Stimulated activated CD8-positive, alpha-beta memory T cell treated with anti-CD3 and anti-CD28 coated beads, Interleukin-15, amount 100 ng/mL, for 4 hours (primary cell): ENCODE results near the gene CPPED1.

Experiments used
- DNase-seq, 2 donors: peaks; one replicate each; pipeline ENCODE4 v3.0.0-alpha.2; 2020; ENCODE audit warnings: low read depth in 2 of 2

CPPED1 gene

GRCh38 chr16:12737563-12737962 lies 66.1 kb downstream of the CPPED1 start:
- no peak for DNase-seq

GRCh38 chr16:12735805-12736204 lies 67.9 kb downstream of the CPPED1 start:
- no peak for DNase-seq

- no peak for DNase-seq
These were observed 71.1 kb downstream of the CPPED1 start for GRCh38 chr16:12732600-12732999.

DNA sequence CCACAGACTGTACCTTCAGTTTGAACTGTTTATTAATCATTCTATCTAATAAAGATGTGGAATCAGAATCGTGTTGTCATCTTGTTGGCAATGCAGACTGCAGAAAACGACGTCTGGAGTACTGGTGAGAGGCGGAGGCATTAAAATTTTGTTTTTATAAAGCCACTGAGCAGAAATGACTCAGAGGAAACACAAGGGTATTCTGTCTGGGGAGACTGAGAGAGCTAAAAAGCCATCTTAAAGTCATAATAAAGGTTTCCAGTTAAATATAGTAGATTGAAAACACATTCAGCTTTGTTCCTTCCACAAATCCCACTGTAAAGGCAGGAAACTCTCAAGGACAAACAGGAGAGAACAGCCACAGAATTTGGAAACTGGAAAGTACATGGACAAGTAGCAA lies 74.2 kb downstream of the CPPED1 start:
- no peak for DNase-seq

DNA sequence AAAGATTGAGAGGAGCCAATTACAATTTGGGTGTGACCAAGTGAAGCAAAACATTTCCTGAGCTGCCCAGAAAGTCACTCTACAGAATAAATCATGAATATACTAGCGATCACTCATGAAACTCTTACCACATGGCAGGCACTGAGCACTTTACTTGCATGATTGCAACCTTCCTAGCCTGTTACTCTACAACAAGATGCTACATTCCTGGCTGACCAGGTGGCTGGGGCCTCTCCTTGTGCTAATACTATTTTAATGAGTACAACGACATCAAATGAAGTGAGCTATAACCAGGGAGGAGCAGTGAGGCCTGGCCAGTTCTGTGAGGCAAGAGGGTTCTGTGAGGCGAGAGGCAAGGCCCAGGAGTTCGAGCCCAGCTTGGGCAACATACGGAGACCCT lies 75.2 kb downstream of the CPPED1 start:
- no peak for DNase-seq

GRCh38 chr16:12724226-12724625 lies 79.5 kb downstream of the CPPED1 start:
- no peak for DNase-seq

DNA sequence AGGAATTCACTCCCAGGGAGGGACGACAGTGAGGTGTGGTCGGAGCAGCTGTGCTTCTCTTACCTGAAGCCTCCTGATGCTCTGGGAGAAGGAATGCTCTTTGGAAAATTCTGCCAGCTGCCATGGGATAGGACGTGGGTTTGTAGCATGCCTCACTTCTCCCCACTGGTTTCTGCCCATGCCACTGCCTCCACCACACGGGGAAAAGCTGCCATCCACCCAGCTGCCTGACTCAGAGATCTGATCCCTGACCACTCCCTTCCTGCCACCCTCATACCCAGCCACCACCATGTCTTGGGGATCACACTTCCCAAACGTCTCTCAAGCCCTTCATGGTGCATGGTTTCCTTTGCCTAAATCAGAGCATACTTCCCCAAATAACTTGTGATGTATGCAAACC lies 80.0 kb downstream of the CPPED1 start:
- DNase-seq = no peak

DNA sequence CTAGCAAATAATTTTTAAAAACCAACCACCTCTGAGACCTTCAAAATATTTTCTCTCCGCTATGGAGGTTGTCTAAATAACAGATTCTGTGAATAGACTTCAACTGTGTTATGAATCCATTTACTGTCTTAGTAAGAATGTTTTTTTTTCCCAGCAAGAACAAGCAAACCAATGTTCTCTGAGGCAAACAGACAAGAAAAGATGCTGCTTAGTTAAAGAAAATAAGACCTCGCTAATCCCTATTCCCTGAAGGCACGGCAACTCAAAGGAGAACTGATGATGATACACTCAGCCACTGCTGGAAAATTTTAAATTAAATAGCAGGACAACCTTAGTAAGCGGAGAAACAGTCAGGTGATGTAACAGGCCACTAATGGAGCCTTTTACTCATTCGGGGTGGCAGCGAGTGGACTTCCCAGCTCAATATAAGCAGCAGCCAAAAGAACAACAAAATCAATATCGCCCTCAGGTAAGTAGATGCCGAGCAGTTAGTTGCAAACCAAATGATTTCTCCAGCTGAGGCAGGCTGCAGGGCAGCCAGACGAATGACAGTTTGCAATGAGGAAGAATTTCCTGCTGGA lies 81.8 kb downstream of the CPPED1 start:
- no peak for DNase-seq

DNA sequence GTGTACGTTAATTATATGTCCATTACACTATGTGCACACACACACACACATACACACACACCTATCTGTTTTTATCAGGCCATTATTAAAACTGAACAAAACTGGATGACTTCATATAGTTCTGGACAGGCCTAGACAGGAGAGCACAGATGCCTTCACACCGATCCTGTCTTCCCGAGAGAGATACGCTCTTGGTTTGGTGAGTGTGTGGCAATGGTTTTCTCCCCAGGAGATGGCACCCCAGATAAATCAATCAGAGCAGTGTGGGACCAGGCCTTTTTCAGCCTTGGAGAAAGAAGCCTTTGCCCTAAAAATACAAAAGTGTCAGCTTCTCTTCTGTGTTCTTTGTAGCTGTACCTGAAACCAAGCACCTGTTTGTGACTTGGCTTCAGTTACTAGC lies 83.7 kb downstream of the CPPED1 start:
- no peak for DNase-seq

DNA sequence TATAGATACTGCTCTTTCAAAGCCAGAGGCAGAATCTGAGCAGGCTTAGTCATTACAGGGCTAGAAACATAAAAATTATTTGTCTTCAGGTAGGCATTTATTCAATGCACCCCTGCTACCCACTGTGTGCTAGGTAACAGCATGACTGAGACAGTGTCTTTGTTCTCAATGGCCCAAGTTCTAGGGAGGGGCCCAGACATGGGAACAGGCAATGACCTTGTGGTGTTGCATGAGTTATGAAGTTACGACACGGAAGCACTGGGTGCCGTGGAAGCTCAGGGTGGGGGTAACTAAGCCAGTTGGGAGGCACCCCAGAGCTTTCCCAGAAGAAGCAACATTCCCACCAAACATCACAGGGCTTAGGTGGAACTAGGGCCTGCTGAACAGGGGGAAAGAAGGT lies 87.0 kb downstream of the CPPED1 start:
- no peak for DNase-seq

- DNase-seq = no peak
These were observed 93.9 kb downstream of the CPPED1 start for GRCh38 chr16:12709807-12710206.

DNA sequence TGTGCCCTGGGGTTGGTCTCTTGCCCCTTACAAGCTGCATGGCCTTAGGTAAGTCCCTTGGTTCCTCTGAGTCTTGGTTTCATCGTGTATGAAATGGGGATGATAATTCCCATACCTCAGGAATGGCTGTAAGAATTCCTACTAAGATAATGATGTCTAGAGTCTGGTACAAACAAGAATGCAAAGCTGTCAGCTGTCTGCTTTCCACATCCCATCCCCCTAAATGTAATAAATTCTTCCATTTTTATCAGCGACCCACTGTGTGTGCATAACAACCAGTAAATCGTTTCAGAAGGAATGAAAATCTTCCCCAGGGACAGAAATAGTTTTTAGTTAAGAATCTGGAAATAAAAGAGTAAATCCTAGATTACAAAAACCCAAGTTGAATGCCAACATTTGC lies 95.4 kb downstream of the CPPED1 start:
- DNase-seq = no peak

DNA sequence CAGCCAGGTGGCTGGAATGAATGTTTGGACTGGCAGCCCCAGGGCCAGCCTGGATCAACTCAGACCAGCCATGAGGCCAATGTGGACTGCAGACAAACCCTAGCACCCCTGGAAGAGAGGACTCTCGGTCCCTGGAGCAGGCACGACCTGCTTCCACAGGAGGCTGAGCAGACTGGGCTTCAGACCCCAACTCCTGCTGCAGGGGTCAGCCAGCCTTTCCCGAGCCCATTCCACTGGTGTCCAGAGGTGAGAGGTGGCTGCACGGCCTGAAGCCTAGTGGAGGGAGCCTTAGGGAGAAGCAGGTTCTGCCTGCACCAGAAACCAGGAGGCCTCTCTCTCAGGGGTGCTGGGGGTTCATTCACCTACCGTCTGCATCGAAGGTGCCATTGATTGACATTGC lies 97.1 kb downstream of the CPPED1 start:
- no peak for DNase-seq

DNA sequence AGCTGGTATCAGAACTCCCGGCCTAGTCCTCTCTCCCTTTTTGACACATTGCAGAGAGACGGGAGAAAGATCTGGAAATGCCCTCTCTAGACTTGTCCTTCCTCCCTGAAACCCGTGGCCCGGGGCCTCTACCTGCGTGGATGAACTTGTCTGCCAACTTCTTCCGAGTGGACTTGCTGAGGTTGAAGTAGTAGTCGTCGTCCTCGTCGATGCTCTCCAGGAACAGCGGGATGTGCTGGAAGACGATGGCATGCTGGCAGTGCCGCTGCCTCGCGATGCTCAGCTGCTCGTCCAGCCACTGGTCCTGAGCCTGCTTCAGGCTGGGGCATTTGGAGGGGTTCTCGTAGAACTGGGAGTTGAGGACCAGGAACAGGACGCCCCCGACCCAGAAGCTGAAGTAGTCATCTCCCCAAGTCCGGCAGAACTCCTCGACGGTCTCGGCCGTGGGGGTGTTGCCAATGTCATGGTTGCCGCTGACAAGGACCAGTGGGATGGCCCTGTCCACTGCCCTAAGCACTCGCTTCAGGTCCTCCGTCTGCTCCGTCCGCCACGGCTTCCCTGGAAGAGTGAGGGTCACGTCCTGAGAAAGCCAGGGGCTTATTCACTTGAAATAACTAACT lies 99.1 kb downstream of the CPPED1 start:
- DNase-seq = no peak

- DNase-seq = no peak
These were observed 99.8 kb downstream of the CPPED1 start for GRCh38 chr16:12703935-12704334.

- no peak for DNase-seq
These were observed 103.5 kb downstream of the CPPED1 start for GRCh38 chr16:12700161-12700560.

- DNase-seq = no peak
These were observed 104.5 kb downstream of the CPPED1 start for GRCh38 chr16:12699161-12699560.

DNA sequence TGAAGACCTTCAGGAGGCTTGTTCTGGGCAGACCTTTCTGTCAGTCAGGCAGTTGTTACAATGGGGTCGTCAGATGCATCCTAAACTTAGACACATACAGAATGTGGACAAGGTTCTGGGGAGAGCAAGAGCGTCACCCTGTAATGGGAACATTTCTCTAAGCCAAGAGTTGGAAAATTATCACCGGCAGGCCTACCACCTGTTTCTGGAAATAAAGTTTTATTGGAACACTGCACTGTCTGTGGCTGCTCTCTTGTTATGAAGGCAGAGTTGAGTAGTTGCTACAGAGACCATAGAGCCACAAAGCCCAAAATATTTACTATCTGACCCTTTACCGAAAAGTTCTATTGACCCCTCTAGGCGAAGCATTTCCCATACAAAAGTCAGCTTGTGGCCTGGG lies 106.2 kb downstream of the CPPED1 start:
- no peak for DNase-seq

- DNase-seq = no peak
These were observed 108.2 kb downstream of the CPPED1 start for GRCh38 chr16:12695454-12695853.

DNA sequence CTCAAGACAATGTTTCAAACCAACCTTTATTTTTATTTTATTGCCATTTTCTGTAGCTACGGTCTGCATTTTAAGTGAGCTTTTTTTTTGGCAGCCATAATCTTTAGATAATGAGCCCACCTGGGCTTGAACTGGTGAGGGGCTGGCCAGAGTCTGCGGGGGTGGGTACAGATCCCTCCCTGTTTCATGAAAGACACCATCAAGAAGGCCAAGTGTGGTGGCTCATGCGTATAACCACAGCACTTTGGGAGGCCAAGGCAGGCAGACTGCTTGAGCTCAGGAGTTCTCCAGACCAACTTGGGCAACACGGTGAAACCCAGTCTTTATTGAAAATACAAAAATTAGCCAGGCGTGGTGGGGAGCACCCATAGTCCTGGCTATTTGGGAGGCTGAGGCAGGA lies 113.7 kb downstream of the CPPED1 start:
- no peak for DNase-seq

GRCh38 chr16:12688951-12689850 lies 114.5 kb downstream of the CPPED1 start:
- no peak for DNase-seq

- no peak for DNase-seq
These were observed 117.9 kb downstream of the CPPED1 start for GRCh38 chr16:12685806-12686205.
